ENCODE measurements around the gene CYTIP.

CYTIP gene

GRCh38 chr2:157443795-157444640, at the start of gene CYTIP:
Gene CYTIP (minus strand): TSS chr2:157444089. CDS start chr2:157444020, 69 bp downstream.
- in situ Hi-C loops (cut with MboI; ENCODE audit: low sequenced_read_pairs): no loop called here

GRCh38 chr2:157492189-157492773, 48.4 kb upstream of the CYTIP start:
- in situ Hi-C loops (cut with MboI; ENCODE audit: low sequenced_read_pairs): no loop called here

- in situ Hi-C loops (cut with MboI; ENCODE audit: low sequenced_read_pairs): no loop called here
These were observed 46.1 kb upstream of the CYTIP start for GRCh38 chr2:157489983-157490382.

- in situ Hi-C loops (cut with MboI; ENCODE audit: low sequenced_read_pairs): no loop called here
These were observed 45.0 kb upstream of the CYTIP start for GRCh38 chr2:157488877-157489276.

- in situ Hi-C loops (cut with MboI; ENCODE audit: low sequenced_read_pairs): no loop called here
These were observed 43.9 kb upstream of the CYTIP start for GRCh38 chr2:157487747-157488146.

GRCh38 chr2:157487271-157487610, 43.4 kb upstream of the CYTIP start:
- in situ Hi-C loops (cut with MboI; ENCODE audit: low sequenced_read_pairs): no loop called here

GRCh38 chr2:157486596-157487270, 42.8 kb upstream of the CYTIP start:
- in situ Hi-C loops (cut with MboI; ENCODE audit: low sequenced_read_pairs): no loop called here

- in situ Hi-C loops (cut with MboI; ENCODE audit: low sequenced_read_pairs): no loop called here
These were observed 36.5 kb upstream of the CYTIP start for GRCh38 chr2:157480182-157480961.

GRCh38 chr2:157479081-157480027, 35.5 kb upstream of the CYTIP start:
- in situ Hi-C loops (cut with MboI; ENCODE audit: low sequenced_read_pairs): no loop called here

GRCh38 chr2:157477919-157478318, 34.0 kb upstream of the CYTIP start:
- in situ Hi-C loops (cut with MboI; ENCODE audit: low sequenced_read_pairs): no loop called here

GRCh38 chr2:157476953-157477709, 33.2 kb upstream of the CYTIP start:
- in situ Hi-C loops (cut with MboI; ENCODE audit: low sequenced_read_pairs): no loop called here

GRCh38 chr2:157475722-157476390, 32.0 kb upstream of the CYTIP start:
- in situ Hi-C loops (cut with MboI; ENCODE audit: low sequenced_read_pairs): no loop called here

GRCh38 chr2:157473581-157473980, 29.7 kb upstream of the CYTIP start:
- in situ Hi-C loops (cut with MboI; ENCODE audit: low sequenced_read_pairs): no loop called here

GRCh38 chr2:157471078-157471477, 27.2 kb upstream of the CYTIP start:
- in situ Hi-C loops (cut with MboI; ENCODE audit: low sequenced_read_pairs): no loop called here

- in situ Hi-C loops (cut with MboI; ENCODE audit: low sequenced_read_pairs): no loop called here
These were observed 26.4 kb upstream of the CYTIP start for GRCh38 chr2:157470321-157470720.

- in situ Hi-C loops (cut with MboI; ENCODE audit: low sequenced_read_pairs): no loop called here
These were observed 25.8 kb upstream of the CYTIP start for GRCh38 chr2:157469726-157470125.

GRCh38 chr2:157468931-157469708, 25.2 kb upstream of the CYTIP start:
- in situ Hi-C loops (cut with MboI; ENCODE audit: low sequenced_read_pairs): no loop called here

GRCh38 chr2:157466764-157467163, 22.9 kb upstream of the CYTIP start:
- in situ Hi-C loops (cut with MboI; ENCODE audit: low sequenced_read_pairs): no loop called here
